HCT116 (cell line): ENCODE measurements around the gene RIMBP2. TPM values are rescaled to one million over a fixed set of nuclear protein-coding genes. Genes with fewer than 3 reads are reported as not detected.
"Not testable (repeated sequence)": the region's sequence is repeated elsewhere in the genome, so short reads cannot be mapped to it uniquely, and the experiment has no call there.

Experiments
- ATAC-seq: fragments of 200-7000 bp; cut with Tn5 transposase; 2 replicates; pipeline ENCODE4 v1.9.1; 2020; ENCODE audit warnings: mild to moderate bottlenecking, moderate library complexity
- BruUV-seq: library from RNA; stranded (reverse); fragments of 400-500 nt; replicated peaks from 2 replicates; lab custom pipeline; 2021; lab: Mats Ljungman, UMichigan
- CTCF ChIA-PET: fragments of 300-600 bp; sonication (Branson Sonifier 250); formaldehyde crosslinking; loops from one replicate; lab custom pipeline; 2021; ENCODE audit warnings: antibody characterized with exemption; lab: Charles Lee
- POLR2A ChIA-PET: fragments of 300-600, 350-600 bp; sonication (Branson Sonifier 250); formaldehyde crosslinking; loops from one replicate; lab custom pipeline; 2021; ENCODE audit warnings: antibody characterized with exemption; lab: Charles Lee
- RAD21 ChIA-PET, 2 experiments: fragments of 300-600 bp; sonication (Branson Sonifier 250); formaldehyde crosslinking; loops; one replicate each; lab custom pipeline; 2023; ENCODE audit warnings: low total read pairs in 2 of 2; ENCODE audit not compliant: uncharacterized antibody in 2 of 2, unreplicated experiment in 2 of 2, low non-redundant PET in 1 of 2; lab: Charles Lee
- DNase-seq: peaks from one replicate; pipeline ENCODE4 v3.0.0-alpha.2; 2010; ENCODE audit warnings: low read depth, low spot score
- H2AFZ ChIP-seq: fragments of 200-600 bp; shearing (Covaris generic), sonication (generic); 2 replicates; pipeline ENCODE4 v1.6.1; 2017; ENCODE audit warnings: low read depth, mixed run types, mixed read lengths, antibody characterized with exemption, low read length; ENCODE audit not compliant: poor library complexity, severe bottlenecking
- H3K27ac ChIP-seq: 2 replicates; pipeline ENCODE4 v1.5.1; 2012; ENCODE audit warnings: low read depth, low read length
- H3K27me3 ChIP-seq: fragments of 200-600 bp; sonication (generic); 2 replicates; pipeline ENCODE4 v1.6.1; 2016; ENCODE audit warnings: mixed run types, low read length, mixed read lengths; ENCODE audit not compliant: insufficient read depth
- H3K36me3 ChIP-seq, 2 experiments: fragments of 200-500 bp in 1 of 2; fragments of 200-600 bp in 1 of 2; sonication (Bioruptor generic) in 1 of 2; sonication (generic) in 1 of 2; 2 replicates each; pipeline versions ENCODE4 v1.5.1 to v1.6.1; 2014 to 2016; ENCODE audit warnings: low read length in 2 of 2, inconsistent platforms in 1 of 2, mixed read lengths in 1 of 2, mixed run types in 1 of 2; ENCODE audit not compliant: insufficient read depth in 2 of 2, control insufficient read depth in 1 of 2
- H3K4me1 ChIP-seq, 2 experiments: fragments of 200-600 bp in 1 of 2; sonication (generic) in 1 of 2; 2 replicates each; pipeline versions ENCODE4 v1.5.1 to v1.6.1; 2012 to 2017; ENCODE audit warnings: low read length in 2 of 2, inconsistent platforms in 1 of 2, mild to moderate bottlenecking in 1 of 2, mixed read lengths in 1 of 2, mixed run types in 1 of 2, moderate library complexity in 1 of 2; ENCODE audit not compliant: insufficient read depth in 2 of 2, control insufficient read depth in 1 of 2
- H3K4me2 ChIP-seq: fragments of 200-600 bp; sonication (generic); 2 replicates; pipeline ENCODE4 v1.6.1; 2017; ENCODE audit warnings: mixed run types, low read length, mixed read lengths
- H3K4me3 ChIP-seq, 2 experiments: fragments of 200-600 bp in 1 of 2; sonication (generic) in 1 of 2; replicated peaks in 1 of 2; 2 replicates each; pipeline ENCODE4 v1.5.1; 2011 to 2016; ENCODE audit warnings: low read length in 2 of 2, control low read depth in 1 of 2, low read depth in 1 of 2, mild to moderate bottlenecking in 1 of 2, mixed read lengths in 1 of 2, mixed run types in 1 of 2
- H3K79me2 ChIP-seq: fragments of 200-600 bp; sonication (generic); 2 replicates; pipeline ENCODE4 v1.6.1; 2017; ENCODE audit warnings: mild to moderate bottlenecking, mixed run types, low read length, moderate library complexity, mixed read lengths; ENCODE audit not compliant: insufficient read depth
- H3K9ac ChIP-seq: fragments of 200-600 bp; sonication (generic); 2 replicates; pipeline ENCODE4 v1.6.1; 2016; ENCODE audit warnings: low read length, mixed read lengths
- H3K9me2 ChIP-seq: fragments of 200-600 bp; sonication (generic), shearing (Covaris generic); 2 replicates; pipeline ENCODE4 v1.6.1; 2017; ENCODE audit warnings: mixed run types, mild to moderate bottlenecking, moderate library complexity; ENCODE audit not compliant: insufficient read depth
- H3K9me3 ChIP-seq, 2 experiments: fragments of 200-500 bp in 1 of 2; fragments of 200-600 bp in 1 of 2; sonication (Bioruptor generic) in 1 of 2; sonication (generic) in 1 of 2; 2 replicates each; pipeline ENCODE4 v1.6.1; 2014 to 2017; ENCODE audit warnings: low read length in 2 of 2, mixed read lengths in 2 of 2, inconsistent platforms in 1 of 2, low read depth in 1 of 2, mild to moderate bottlenecking in 1 of 2, mixed run types in 1 of 2, moderate library complexity in 1 of 2; ENCODE audit not compliant: control insufficient read depth in 1 of 2, insufficient read depth in 1 of 2
- H4K20me1 ChIP-seq: fragments of 200-600 bp; sonication (generic), shearing (Covaris generic); 2 replicates; pipeline ENCODE4 v1.6.1; 2017; ENCODE audit warnings: mixed run types, mild to moderate bottlenecking, moderate library complexity; ENCODE audit not compliant: insufficient read depth
- EZH2 ChIP-seq: fragments of 200-600 bp; sonication (generic); IDR thresholded peaks from 2 replicates; pipeline ENCODE4 v1.6.1; 2017; ENCODE audit warnings: antibody characterized with exemption, mixed run types
- EZH2phosphoT487 ChIP-seq: fragments of 200-600 bp; IDR thresholded peaks from 2 replicates; pipeline ENCODE4 v1.6.1; 2018; ENCODE audit warnings: antibody characterized with exemption, borderline replicate concordance
- JUND ChIP-seq: IDR thresholded peaks from 2 replicates; pipeline ENCODE4 v1.6.1; 2012
- SIN3A ChIP-seq: IDR thresholded peaks from 2 replicates; pipeline ENCODE4 v1.6.1; 2012; ENCODE audit warnings: low read depth
- SRF ChIP-seq: IDR thresholded peaks from 2 replicates; pipeline ENCODE4 v1.6.1; 2012; ENCODE audit warnings: low read depth
- YY1 ChIP-seq: IDR thresholded peaks from 2 replicates; pipeline ENCODE4 v1.6.1; 2011; ENCODE audit warnings: low read length, low read depth, moderate library complexity, mild to moderate bottlenecking; ENCODE audit not compliant: insufficient replicate concordance; ENCODE audit errors: extremely low read depth
- ZBTB33 ChIP-seq: IDR thresholded peaks from 2 replicates; pipeline ENCODE4 v1.6.1; 2011; ENCODE audit warnings: mild to moderate bottlenecking, low read length, moderate library complexity; ENCODE audit not compliant: insufficient replicate concordance; ENCODE audit errors: extremely low read depth
- ZFX ChIP-seq: fragments of 450-650 bp; IDR thresholded peaks from 2 replicates; pipeline ENCODE4 v1.6.1; 2017
- intact Hi-C: fragments of 100-400 bp; cut with micrococcal nuclease; formaldehyde crosslinking; loops from 2 replicates; pipeline ENCODE4 v1.10.0; 2022
- total RNA-seq: library from RNA; stranded (reverse); gene quantifications from one replicate; pipeline ENCODE4 v1.2.1, GENCODE V29; 2021; ENCODE audit not compliant: unreplicated experiment
- TF ChIP-seq, protein P1 (sequence below): IDR thresholded peaks from 2 replicates; pipeline ENCODE4 v1.6.1; 2012

The RIMBP2 gene
- total RNA-seq, 1 experiment from 2014 or later: not detected

DNA sequence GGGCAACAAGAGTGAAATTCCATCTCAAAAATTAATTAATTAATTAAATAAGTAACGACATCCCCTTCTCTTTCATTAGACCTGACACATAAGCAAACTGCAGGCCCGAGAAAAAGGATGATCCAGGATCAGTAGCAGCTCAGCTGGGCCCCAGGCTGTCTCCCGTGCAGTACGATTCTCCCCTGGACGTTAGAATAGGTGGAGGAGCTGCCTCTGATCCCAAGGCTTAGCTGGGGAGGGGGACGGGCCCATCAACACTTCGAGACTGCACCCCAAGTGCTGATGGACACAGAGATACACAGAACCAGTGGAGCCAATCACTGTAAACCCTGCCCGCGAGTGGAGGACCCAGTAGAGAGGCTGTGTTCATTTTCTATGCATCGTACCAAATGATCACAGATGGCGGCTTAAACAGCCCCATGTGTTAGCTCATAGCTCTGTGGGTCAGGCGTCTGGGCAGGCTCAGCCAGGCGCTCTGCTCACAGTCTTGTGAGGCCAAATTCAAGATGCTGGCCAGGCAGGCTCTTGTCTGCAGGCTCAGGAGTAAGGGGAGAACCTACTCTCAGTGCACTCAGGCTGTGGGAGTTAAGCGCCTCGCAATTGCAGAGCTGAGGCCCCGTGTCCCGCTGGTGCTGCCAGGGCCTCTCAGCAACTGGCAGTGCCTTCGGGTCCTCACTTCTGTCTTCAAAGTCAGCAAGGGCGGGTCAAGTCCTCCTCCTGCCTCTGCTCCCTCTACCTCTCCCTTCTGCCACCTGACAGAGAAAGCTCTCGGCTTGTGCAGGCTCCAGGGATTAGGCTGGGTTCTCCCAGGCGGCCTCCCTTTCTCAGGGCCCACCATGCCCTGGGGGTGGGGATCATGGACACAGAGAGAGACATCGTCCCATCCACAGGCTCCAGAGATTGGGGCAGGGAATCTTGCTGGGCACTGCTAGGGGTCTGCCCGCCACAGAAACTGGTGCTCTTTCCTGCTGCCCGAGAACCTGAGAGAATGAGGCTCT, 26.4 kb downstream of the RIMBP2 start:
- no peaks in the 10 kb centered on the region for H4K20me1 ChIP-seq
- H2AFZ ChIP-seq: no peak overlapping the region
- no peak for DNase-seq
- no peak overlapping the region for H3K27ac ChIP-seq
- H3K9me3 ChIP-seq: no peaks in the 10 kb centered on the region
- intact Hi-C loops: no loop called here
- H3K9me2 ChIP-seq: no peaks in the 10 kb centered on the region
- no peaks in the 10 kb centered on the region for H3K36me3 ChIP-seq
- no peaks in the 10 kb centered on the region for H3K4me1 ChIP-seq
- ChIA-PET CTCF (no interaction called here), POLR2A (no interaction called here), RAD21 (no interaction called here)
- TF ChIP-seq EZH2 (no peak), YY1 (no peak), ZBTB33 (no peak), SRF (no peak), EZH2phosphoT487 (no peak), SIN3A (no peak), JUND (no peak), ZFX (no peak)
- TF ChIP-seq, protein P1, sequence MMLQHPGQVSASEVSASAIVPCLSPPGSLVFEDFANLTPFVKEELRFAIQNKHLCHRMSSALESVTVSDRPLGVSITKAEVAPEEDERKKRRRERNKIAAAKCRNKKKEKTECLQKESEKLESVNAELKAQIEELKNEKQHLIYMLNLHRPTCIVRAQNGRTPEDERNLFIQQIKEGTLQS: no peak
- H3K9ac ChIP-seq: no peak overlapping the region
- no peak overlapping the region for H3K4me2 ChIP-seq
- no peak for ATAC-seq
- no peak overlapping the region for H3K4me3 ChIP-seq
- BruUV-seq: no TSS peak
- H3K79me2 ChIP-seq: no peaks in the 10 kb centered on the region
- peaks cover 28% of the 10 kb centered on the region for H3K27me3 ChIP-seq

- H3K4me2 ChIP-seq, H3K79me2 ChIP-seq, H3K9me2 ChIP-seq, RAD21 ChIA-PET, POLR2A ChIA-PET, CTCF ChIA-PET, BruUV-seq, H3K36me3 ChIP-seq, H3K9me3 ChIP-seq, ATAC-seq, H3K4me3 ChIP-seq, H3K9ac ChIP-seq, intact Hi-C loops, DNase-seq, H3K27ac ChIP-seq, H3K4me1 ChIP-seq, H2AFZ ChIP-seq, H4K20me1 ChIP-seq: not testable (repeated sequence)
- H3K27me3 ChIP-seq: peaks cover 32% of the 10 kb centered on the region
These were observed 27.1 kb downstream of the RIMBP2 start for GRCh38 chr12:130688999-130689398.
